GM12864 (cell line): Measurements from ENCODE around the gene TP53I3.
"Not testable (repeated sequence)": the region's sequence is repeated elsewhere in the genome, so short reads cannot be mapped to it uniquely, and the experiment has no call there.

Experiments
- DNase-seq: peaks from one replicate; pipeline ENCODE4 v3.0.0-alpha.2; 2011; ENCODE audit warnings: low read depth
- H3K4me3 ChIP-seq: 2 replicates; pipeline ENCODE4 v1.5.1; 2011; ENCODE audit warnings: mild to moderate bottlenecking, low read depth, low read length, control low read depth
- CTCF ChIP-seq: IDR thresholded peaks from 2 replicates; pipeline ENCODE4 v1.5.1; 2011; ENCODE audit warnings: low read depth, mild to moderate bottlenecking, moderate library complexity, low read length, control low read depth, inconsistent platforms; ENCODE audit errors: missing control alignments

TP53I3 gene

DNA sequence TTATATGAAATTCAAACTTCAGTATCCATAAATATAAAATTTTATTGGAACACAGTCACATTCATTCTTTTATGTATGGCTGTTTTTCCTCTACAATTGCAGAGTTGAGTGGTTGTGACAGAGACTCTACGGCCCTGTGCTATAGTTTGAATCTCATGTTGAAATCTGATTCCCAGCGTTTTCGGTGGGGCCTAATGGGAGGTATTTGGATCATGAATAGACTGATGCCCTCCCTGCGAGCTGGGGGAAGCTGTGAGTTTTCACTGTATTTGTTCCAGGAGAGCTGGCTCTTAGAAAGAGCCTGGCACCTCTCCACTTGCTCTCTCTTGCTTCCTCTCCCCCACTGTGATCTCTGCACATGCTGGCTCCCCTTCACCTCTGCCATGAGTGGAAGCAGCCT, 36.8 kb upstream of the TP53I3 start:
- DNase-seq = no peak

GRCh38 chr2:24121066-24121465, 36.4 kb upstream of the TP53I3 start:
- DNase-seq = no peak
- TF ChIP-seq CTCF = no peak
- H3K4me3 ChIP-seq = no peak overlapping the region

More for the DNA sequence above, 36.8 kb upstream of the TP53I3 start:
- no peak for TF ChIP-seq CTCF
- no peak overlapping the region for H3K4me3 ChIP-seq

- TF ChIP-seq CTCF = no peak
- DNase-seq = no peak
- H3K4me3 ChIP-seq = no peak overlapping the region
Measured at GRCh38 chr2:24117902-24118301, 33.3 kb upstream of the TP53I3 start.

DNA sequence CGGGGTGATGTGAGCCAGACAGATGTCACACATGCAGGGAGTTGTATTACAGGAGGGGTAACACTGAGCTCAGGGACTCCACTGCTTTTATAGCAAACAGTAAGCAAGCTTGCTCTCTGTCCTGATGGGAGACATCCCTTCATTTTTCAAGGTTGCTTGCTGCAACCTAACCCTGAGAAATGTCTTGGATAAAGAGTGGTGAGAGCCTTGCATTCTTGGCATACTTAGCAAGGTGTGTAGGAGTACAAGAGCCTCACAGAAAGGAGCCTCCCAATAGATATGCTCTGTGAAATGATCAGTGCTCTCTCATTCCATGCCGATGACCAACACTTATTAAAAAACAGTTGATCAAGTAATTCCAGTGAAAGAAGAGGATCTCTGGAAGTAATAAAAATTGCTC, 30.4 kb upstream of the TP53I3 start:
- no peak overlapping the region for H3K4me3 ChIP-seq
- no peak for TF ChIP-seq CTCF
- no peak for DNase-seq

- TF ChIP-seq CTCF = no peak
- no peak for DNase-seq
- no peak overlapping the region for H3K4me3 ChIP-seq
Measured at GRCh38 chr2:24111407-24111901, 26.8 kb upstream of the TP53I3 start.

DNA sequence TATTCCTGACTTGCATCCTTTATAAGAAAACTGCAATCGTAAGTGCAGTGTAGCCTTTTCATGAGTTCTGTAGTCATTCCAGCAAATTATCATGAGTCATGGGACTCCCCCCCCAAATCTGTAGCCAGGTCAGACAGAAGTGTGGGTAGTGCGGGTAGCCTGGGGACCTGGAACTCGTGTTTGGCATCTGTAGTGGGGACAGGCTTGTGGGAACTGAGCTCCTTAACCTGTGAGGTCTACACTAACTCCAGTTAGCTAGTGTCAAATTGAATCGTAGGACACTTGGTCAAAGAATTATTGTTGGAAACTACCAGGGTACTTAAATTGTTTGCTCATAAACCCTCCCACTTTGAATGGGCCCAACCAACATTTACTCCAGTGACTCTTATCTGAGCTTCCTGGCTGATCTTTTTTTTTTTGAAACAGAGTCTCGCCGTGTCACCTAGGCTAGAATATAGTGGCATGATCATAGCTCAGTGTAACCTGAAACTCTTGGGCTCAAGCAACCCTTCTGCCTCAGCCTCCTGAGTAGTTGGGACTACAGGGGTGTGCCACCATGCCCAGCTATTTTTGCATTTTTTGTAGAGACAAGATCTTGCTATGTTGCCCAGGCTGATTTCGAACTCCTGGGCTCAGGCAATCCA, 26.1 kb upstream of the TP53I3 start:
- no peak for DNase-seq
- no peak for TF ChIP-seq CTCF
- H3K4me3 ChIP-seq = no peak overlapping the region

DNA sequence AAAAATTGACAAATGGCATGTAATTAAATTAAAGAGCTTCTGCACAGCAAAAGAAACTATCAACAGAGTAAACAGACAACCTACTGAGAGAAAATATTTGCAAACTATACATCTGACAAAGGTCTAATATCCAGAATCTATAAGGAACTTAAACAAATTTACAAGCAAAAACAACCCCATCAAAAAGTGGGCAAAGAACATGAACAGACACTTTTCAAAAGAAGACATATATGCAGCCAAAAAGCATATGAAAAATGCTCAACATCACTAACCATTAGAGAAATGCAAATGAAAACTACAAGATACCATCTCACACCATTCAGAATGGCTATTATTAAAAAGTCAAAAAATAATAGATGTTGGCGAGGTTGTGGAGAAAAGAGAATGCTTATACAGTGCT, 24.8 kb upstream of the TP53I3 start:
- not testable (repeated sequence) for DNase-seq, H3K4me3 ChIP-seq
